Mucosa of gallbladder (tissue), 1 donor: Measurements from ENCODE around the gene CCND1. TPM values are rescaled to one million over a fixed set of nuclear protein-coding genes. Genes with fewer than 3 reads are reported as not detected.

ENCODE experiments used
- DNase-seq: peaks from one replicate; pipeline ENCODE4 v3.0.0-alpha.2; 2020; ENCODE audit warnings: low spot score
- total RNA-seq: library from RNA; stranded (reverse); gene quantifications from one replicate; pipeline ENCODE4 v1.2.1, GENCODE V29; 2021
- donor health status: DM: no; HTN: no; CAD: no.

The CCND1 gene
- 181 TPM for total RNA-seq

- DNase-seq, result peak; percentile 77
Observed at GRCh38 chr11:69640995-69641581, at the start of gene CCND1. TSS of gene CCND1 (plus strand) at chr11:69641156. CDS start at chr11:69641314, 158 bp downstream.

GRCh38 chr11:69592986-69593650, 47.8 kb upstream of the CCND1 start:
- no peak for DNase-seq

DNA sequence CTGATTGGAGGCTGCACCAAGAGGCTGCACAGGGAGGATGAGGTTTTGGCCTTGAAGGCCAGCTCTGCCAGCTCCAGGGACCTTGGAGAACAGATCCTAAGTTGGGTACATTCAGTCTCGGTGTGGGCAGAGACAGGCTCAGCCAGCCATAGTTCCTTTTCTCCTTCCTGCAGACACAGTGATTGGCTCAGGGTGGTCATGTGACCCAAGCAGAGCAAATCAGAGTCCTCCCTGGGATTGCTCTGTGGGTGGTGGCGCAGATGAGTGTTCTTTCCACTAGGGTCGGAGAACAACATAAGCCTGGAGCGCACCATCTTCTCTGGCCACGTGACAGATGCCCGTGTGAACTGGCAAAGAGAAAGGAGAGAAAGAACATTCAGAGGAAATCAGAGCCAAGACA, 47.1 kb upstream of the CCND1 start:
- no peak for DNase-seq

- no peak for DNase-seq
Observed at GRCh38 chr11:69594481-69594880, 46.5 kb upstream of the CCND1 start.

DNA sequence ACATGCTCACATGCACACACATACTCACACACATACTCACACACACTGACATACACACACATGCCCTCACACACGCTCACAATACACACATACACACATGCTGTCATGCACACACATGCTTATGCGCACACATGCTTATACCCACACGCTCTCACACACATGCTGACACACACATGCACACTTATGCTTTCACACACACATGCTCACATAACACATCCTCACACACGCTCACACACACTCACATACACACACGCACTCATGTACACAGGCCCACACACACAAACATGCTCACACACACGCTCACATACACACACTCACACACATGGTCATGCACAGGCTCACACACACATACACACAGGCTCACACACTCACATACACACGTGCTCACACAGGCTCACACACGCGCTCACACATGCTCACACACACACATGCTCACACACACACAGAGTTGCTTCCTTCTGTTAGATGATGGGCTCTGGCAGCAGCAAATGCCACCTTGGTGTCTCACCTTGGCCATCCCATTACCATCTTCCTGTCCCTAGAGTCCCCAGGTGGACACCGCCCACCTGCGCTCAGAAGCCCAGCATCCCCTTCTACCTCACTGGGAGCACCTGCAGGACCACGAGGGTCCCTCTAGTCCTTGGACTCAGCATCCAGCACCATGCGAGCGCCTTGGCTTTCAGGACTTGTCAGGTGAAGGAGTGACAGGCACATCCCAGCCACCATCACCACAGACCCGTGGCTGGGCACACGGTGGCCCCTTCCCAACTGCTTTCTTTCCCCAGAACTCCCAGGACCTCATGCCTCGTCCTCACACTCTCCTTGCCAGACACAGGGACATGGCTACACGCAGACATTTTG, 44.9 kb upstream of the CCND1 start:
- DNase-seq, result no peak

- DNase-seq, result no peak
Observed at GRCh38 chr11:69598147-69598546, 42.8 kb upstream of the CCND1 start.

DNA sequence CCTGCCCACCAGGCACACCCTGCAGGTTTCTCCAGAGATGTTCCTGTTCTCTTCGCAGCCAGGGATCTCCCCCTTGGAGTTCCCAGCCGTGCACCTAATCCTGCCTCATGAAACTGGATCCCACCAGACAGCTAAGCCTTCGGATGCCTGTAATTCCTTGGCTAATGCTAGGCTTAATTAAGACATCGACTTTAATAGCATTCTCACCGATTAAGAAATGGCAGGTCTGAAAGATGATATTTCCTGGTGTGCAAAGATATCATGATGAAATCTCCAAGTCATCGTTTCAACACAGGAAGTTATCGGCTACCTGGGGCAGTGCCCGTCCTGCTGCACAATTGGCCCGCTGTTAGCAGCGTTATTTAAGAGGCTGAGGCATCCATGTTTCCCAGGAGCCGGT, 41.5 kb upstream of the CCND1 start:
- DNase-seq, result no peak

DNA sequence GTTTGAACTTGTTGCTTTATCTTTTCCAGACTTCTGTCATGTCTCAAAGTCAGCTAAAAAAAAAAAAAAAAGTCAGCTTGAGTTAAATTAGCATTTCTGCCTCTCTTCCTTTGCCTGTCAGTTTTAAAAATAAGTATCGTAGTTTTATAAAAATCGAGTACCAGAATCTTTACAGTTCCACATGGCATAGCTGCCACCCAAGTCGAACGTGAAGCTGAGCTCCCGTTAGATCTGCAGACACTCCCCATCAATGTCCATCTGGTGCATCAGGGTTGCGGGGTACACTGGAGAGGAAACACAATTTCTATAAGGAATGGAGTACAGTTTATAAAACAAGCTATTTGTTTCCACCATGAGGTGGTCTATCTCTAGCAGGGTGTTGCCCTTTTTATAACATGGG, 41.0 kb upstream of the CCND1 start:
- no peak for DNase-seq

DNA sequence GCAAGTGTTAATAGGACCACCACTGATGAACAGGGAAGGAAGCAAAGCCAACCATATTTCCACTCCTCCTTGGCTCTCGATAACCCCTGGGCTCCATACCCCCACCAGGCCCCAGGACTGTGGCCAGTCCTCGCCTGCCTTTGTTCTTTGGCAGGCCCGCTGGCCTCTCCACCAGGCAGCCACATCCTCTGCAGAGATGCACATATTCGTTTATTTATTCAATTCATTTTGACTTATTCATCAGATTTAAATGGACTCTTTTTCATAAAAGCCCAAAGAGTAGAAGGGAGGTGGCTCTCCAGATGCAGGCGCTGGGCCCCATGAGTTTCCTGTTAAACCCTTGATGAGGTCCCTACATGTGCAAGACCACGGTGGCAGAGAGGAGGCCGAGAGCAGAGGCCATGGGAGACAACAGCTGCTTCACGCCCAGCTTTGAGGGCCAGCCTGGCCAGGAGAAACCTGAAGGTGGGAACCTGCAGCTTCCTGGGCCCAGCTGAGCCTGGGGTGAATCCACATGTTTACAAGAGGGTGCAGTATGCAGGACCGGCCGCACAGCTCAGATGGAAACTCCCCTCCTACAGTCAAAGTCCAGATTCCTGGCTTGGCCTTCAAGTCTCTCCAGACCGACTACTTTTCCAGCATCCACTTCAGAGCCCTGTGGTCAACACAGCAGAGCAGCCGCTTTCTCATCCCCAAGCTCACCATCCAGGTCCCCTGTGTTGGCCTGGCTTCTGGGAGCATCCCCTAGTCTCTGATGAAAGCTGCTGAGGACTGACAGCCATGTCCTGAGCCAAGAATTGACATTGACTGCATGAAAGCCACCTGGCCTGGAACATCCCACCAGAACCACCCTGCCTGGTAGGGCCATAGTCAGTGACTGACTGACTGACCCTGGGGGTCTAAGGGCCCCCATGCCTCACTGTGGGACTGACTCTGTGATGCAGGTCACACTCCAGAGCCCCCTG, 39.7 kb upstream of the CCND1 start:
- peak; percentile 14 for DNase-seq

- no peak for DNase-seq
Observed at GRCh38 chr11:69603111-69603836, 37.7 kb upstream of the CCND1 start.

GRCh38 chr11:69604055-69604454, 36.9 kb upstream of the CCND1 start:
- DNase-seq, result no peak

DNA sequence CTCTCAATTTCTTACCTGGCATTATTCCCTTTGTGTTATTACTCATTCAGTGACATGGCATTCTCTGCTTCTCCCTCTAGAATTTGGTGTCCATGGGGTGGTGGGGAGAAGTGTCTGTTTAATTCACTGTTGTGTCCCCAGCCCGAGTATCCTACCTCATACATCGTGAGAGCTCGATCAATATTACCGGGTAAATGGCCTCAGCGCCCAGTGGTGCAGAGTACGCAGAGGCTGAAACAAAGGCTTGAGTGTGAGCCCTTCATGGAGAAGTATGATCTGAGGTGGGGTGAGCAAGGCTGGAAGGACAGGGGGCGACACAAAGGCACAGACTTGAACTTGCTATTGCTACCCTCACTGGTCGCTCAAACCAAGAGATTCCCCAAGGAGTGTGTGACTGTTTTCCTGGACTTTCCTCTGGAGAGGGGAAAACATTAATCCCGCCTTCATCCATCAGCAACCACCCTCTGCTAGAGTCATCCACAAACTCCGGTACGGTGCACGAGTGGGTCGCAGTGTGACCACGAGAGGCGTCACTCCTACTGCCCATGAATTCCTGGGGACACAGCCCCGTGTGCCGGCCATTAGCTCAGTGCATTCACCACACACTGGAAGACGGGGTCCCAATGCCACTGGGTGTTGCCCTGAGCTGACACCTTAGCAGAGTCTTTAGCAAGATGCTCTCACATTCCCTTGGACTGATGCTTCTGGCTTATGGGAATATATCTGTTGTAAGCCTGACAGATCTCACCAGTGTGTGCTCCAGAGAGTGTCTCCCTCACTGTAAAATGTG, 35.0 kb upstream of the CCND1 start:
- DNase-seq, result no peak

GRCh38 chr11:69609351-69609750, 31.6 kb upstream of the CCND1 start:
- no peak for DNase-seq

DNA sequence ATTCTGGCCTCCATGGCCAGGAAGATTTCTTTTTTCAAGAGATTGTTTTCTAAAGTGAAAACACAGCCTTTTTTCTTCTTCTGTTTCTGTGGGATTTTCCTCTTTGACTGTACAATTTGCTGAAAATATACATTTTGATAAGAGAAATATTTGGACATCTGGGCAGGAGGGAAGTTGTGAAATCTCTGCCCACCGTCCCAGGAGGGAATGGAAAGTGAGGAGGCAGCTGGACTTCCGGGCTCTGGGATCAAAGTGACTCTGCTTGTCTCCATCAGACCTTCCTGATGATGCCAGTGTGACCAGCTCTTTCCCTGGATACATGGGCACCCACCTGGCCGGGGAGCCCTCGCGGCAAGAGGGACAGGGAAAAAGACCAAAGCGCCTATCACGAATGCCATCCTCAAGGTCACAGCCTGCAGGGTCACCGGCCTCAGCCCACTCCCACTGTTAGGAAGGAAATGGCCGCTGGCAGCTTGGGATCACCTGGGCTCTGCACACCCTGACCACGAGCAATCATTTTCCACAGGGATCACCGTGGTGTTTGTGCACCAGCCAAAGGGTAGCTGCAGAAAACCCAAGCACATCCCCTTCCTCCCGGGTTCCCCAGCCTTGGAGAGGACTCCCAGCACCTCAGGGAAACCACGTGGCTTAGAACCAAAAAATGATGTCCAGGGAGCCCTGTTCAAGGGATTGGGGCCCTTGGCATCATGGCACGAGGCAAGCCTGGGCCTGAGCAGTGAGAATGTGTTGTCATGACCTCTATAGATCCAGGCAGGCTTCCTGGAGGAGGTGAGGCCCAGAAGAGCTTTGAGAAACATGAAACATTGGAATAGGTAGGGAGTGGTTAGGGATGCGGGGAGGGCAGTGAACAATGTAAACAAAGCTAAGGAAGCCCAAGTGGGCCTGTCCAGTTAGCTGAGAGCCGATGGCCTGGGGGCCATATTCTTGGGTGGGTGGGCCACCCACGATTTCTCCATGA, 29.1 kb upstream of the CCND1 start:
- no peak for DNase-seq

GRCh38 chr11:69613594-69613993, 27.4 kb upstream of the CCND1 start:
- no peak for DNase-seq

DNA sequence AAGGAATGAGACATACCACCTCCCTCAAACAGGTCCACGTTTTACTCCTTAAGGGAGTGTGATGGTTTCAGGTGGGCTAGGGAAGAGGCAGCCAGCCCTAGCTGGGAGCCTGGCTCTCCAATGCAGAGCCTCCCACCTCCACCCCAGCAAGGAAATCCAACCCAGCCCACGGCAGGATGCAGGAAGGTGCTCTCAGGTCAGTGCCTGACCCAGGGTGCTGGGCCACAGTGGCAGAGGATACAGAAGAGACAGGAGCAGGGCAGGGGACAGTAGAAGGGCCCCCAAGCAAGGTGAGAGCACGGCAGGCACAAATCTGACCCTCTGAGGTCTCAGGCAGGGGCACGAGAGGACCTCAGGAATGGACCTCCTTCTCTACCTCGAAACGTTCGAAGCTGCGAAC, 26.9 kb upstream of the CCND1 start:
- no peak for DNase-seq

DNA sequence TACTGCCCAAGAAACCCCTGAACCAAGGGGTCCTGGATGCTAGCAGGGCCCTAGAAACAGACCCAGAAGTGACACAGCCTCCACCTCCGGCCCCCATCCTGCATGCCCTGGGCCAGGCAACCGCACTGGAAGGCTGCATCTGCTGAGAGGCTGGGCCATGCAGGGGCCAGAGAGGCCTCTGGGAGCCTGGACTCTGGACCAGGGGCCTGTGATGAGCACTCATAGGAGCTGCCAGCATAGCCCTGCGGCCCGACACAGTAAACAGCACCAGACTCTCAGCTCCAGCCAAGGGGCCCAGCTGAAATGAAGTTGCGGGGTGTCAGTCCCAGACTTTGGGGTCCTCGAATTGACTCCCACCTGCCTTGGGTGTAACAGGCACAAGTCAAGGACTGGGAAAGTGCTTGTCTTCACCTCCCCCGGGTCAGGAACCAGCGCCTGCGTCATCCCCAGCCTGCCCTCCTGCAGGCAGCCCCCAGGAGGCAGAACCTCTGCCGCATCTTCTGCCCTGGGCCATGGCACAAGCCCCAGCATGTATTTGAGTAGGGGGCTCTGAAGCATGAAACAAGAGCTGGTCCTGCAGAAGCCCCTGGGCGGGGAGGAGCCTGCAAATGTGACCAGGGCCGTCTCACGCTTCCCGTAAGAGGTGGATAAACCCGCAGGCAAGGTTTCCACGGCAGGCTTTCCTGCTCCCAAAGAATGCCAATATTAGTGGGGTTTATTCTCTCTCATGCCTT, 25.2 kb upstream of the CCND1 start:
- no peak for DNase-seq

DNA sequence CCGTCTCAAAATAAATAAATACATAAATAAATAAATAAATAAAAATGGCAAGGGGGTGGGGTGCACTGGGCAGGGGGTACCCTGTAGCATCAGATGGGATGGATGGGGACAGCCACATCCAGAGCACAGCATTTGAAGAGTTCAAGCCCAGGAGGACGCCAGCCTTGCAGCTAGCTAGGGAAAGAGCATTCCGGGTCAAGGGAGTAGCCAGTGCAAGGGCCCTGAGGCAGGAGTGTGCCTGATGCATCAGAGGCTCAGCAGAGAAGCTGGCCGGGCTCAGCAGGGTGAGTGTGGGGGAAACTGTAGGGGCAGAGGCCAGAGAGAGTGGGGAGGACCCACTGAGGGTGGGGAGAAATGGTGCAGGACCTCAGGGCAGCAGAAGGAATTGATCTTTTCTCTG, 23.7 kb upstream of the CCND1 start:
- no peak for DNase-seq
